Mesodermal cell (in vitro differentiated cells): ENCODE data around the gene TCF19.

Experiments used
- H3K27ac ChIP-seq: 2 replicates; pipeline ENCODE4 v1.7.0; 2013; ENCODE audit warnings: mild to moderate bottlenecking, low read depth, low read length, moderate library complexity; ENCODE audit not compliant: severe bottlenecking
- H3K36me3 ChIP-seq: 2 replicates; pipeline ENCODE4 v1.7.1; 2013; ENCODE audit warnings: mild to moderate bottlenecking, low read length, moderate library complexity; ENCODE audit not compliant: control insufficient read depth, insufficient read depth
- H3K4me1 ChIP-seq: one replicate; pipeline ENCODE4 v1.7.1; 2013; ENCODE audit warnings: mild to moderate bottlenecking, low read length; ENCODE audit not compliant: insufficient read depth, control insufficient read depth, poor library complexity, severe bottlenecking
- H3K4me3 ChIP-seq: 2 replicates; pipeline ENCODE4 v1.7.0; 2013; ENCODE audit warnings: low read length, control low read depth, mild to moderate bottlenecking; ENCODE audit not compliant: insufficient read depth, poor library complexity, severe bottlenecking; ENCODE audit errors: extremely low read depth
- H3K9me3 ChIP-seq: 2 replicates; pipeline ENCODE4 v1.7.1; 2013; ENCODE audit warnings: mild to moderate bottlenecking, low read length, moderate library complexity; ENCODE audit not compliant: control insufficient read depth
- WGBS, 2 experiments: methylation state at CpG; one replicate each; pipeline ENCODE4 v1.1.5; 2013; ENCODE audit warnings: missing lambda C conversion rate in 2 of 2; ENCODE audit not compliant: insufficient coverage in 2 of 2; 5-methylcytosine and 5-hydroxymethylcytosine counted together

The TCF19 gene

DNA sequence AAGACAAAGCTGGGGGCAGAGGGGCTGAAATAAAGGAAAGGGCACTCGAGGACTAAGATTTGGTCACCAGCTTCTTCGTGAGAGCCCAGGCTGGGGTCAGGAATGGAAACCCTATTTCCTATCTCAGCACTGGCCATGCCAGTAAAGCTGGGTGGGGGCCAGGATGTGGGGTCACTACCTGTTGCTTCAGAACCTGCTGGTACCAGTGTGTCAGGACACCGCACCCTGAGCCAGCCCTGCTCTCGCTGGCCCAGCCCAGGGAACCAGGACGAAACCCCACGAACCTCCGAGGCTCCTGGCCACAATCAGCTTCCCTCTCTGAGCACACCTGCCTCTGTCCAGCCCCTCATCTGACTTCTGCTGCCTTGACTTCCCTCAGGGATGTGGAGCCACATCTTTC, 40.2 kb upstream of the TCF19 start:
- H3K27ac ChIP-seq: no peak overlapping the region
- no peaks in the 10 kb centered on the region for H3K36me3 ChIP-seq
- no peaks in the 10 kb centered on the region for H3K9me3 ChIP-seq
- H3K4me3 ChIP-seq: no peak overlapping the region
- H3K4me1 ChIP-seq: peaks cover 24% of the 10 kb centered on the region
- 88 to 89% methylated on average over 6 to 7 of the region's 7 CpGs for WGBS, 2 experiments

DNA sequence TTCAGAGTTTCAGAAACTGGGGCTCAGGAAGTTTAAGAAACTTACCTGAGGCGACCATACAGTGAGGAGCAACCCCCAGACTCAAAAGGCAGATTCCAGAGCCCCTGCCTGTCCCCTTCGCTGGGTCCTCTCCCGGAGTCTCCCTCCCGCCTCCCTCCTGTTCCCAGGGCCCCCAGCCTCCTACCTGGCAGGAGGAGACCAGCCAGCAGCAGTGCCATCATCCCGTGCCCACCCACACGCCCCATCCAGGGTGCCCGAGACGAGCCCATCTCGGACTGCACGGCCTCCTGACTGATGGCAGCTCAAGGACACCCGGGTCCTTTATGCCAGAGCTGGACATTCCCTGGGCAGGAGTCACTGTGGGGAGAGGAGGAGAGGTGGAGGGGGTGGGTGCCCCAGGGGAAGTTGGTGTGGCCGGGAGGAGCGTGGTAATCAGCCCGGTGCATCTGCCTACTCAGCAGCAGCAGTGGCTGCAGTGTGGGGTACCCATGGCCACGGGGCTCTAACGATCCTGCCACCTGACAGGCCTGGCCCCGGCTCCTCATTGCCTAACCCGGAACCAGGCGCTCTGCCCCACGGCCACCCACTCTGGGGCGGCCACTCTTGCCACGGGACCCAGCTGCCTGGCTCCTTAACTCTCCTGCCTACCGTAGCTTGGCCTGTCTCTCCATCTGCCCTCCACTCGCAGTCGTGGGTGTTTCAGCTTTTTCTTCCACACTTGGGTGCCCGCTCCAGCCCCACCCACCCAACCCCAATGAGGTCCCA, 38.1 kb upstream of the TCF19 start, which contains the start of gene CDSN:
Gene CDSN, minus strand, starts transcription at position 296 of the 765 bp plus-strand sequence. Its CDS starts 27 bp downstream, at position 269.
- H3K4me1 ChIP-seq: peaks cover 4% of the 10 kb centered on the region
- WGBS, 2 experiments: 91% methylated on average over 20 to 22 of the region's 26 CpGs
- no peak within 1 kb of the TSS for H3K27ac ChIP-seq
- no peaks in the 10 kb centered on the region for H3K9me3 ChIP-seq
- no peak within 1 kb of the TSS for H3K4me3 ChIP-seq
- H3K36me3 ChIP-seq: no peaks in the 10 kb centered on the region

DNA sequence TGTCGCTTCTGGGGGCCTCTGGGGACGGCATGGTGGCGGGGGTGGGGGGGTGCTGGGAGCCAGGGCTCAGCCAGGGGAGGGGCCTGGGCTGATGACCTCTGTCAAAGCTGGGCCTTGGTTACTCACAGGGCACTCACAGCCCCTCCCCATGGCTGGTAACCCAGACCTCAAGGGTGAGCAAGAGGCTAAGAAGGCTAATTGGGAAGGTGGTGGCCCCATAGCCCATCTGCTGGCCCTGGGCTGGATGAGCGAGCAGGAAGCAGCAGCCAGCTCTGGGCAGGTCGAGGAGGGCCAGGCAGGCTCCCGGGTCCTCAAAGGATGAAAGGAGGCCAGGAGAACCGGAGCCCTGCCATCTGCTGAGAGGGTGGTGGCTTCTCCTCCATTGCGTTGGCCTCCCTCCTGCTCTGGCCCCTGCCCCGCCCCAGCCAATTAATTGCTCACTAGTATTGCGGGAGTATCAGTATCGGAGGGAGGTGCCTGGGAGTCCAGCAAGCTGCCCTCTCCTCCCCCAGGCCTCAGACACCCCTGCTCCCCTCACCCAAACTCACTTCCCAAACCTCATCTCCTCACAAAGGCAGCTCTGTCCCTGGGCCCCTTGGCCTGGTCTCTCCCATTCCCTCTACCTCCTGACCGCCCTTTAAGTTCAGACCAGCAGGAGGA, 37.1 kb upstream of the TCF19 start:
- Histone ChIP-seq H3K4me1 (no peaks in the 10 kb centered on the region), H3K4me3 (no peak overlapping the region), H3K36me3 (no peaks in the 10 kb centered on the region), H3K27ac (no peak overlapping the region), H3K9me3 (no peaks in the 10 kb centered on the region)
- WGBS, 2 experiments: 87 to 93% methylated on average over 6 to 8 of the region's 12 CpGs

DNA sequence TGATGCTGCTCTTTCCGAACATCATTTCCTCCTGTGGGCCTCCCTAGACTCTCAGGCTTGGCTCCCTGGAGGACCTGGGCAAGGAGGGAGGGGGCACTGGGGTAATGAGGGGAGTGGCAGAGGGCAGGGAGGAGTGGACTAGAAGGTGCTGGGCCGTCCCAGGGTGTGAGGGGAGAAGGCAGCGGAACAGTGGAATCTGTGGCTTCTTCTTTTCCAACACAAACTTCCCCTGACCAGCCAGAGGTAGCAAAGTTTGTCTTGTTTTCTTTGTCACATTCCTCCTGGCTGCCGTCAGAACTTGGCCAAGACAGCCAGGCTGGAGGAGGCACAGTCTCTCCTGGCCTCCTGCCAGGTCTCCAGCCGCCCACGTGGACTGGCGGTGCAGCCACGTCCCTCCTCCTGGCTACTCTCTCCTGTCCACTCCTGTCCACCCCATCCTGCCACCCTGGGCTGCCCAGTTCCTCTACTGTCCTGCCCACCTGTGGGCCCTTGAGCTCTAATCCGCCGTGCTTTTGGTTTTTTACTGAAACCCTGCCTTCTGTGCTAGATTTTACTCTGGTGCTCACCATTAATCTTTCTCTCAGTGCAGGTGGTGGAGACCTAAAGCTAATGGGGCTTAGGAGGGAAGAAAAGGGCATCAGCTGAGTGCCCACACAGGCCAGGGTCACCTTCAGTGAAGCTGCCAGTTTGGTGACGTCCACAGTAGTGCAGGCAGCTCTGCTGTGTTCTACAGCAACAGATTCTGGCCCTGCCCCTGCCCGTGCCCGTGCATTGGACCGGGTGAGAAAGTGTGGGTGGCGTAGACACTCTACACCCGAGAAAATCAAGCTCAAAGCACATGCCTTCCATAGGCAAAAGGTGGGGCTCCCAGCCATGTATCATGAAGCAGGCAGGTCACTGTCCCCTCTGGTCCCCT, 35.3 kb upstream of the TCF19 start:
- Histone ChIP-seq H3K4me3 (no peak overlapping the region), H3K36me3 (no peaks in the 10 kb centered on the region), H3K9me3 (no peaks in the 10 kb centered on the region), H3K27ac (no peak overlapping the region), H3K4me1 (peaks cover 4% of the 10 kb centered on the region)
- 87 to 92% methylated on average over 13 to 14 of the region's 16 CpGs for WGBS, 2 experiments

DNA sequence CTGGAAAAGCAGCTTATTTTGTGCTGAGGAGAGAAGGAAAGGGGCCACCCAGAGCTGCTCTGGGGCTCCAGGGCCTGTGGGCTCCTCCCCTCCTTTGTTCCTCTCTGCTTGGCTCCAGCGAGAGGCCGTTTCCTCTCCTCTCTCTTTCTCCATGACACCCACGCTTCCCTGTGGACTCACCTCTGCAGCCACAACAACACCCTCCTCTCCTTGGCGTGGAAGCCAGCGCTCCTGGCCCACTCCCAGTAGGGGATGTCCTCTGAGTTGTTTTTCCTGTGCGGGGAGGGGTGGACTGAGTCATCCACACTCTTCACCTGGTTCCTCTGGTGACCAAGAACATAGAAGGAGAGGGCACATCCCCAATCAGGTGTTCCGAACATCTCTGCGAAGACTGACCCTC, 33.2 kb upstream of the TCF19 start:
- Histone ChIP-seq H3K4me3 (no peak overlapping the region), H3K36me3 (no peaks in the 10 kb centered on the region), H3K27ac (no peak overlapping the region), H3K9me3 (no peaks in the 10 kb centered on the region), H3K4me1 (peaks cover 4% of the 10 kb centered on the region)
- WGBS, 2 experiments: 69 to 70% methylated on average over 4 to 7 of the region's 8 CpGs

DNA sequence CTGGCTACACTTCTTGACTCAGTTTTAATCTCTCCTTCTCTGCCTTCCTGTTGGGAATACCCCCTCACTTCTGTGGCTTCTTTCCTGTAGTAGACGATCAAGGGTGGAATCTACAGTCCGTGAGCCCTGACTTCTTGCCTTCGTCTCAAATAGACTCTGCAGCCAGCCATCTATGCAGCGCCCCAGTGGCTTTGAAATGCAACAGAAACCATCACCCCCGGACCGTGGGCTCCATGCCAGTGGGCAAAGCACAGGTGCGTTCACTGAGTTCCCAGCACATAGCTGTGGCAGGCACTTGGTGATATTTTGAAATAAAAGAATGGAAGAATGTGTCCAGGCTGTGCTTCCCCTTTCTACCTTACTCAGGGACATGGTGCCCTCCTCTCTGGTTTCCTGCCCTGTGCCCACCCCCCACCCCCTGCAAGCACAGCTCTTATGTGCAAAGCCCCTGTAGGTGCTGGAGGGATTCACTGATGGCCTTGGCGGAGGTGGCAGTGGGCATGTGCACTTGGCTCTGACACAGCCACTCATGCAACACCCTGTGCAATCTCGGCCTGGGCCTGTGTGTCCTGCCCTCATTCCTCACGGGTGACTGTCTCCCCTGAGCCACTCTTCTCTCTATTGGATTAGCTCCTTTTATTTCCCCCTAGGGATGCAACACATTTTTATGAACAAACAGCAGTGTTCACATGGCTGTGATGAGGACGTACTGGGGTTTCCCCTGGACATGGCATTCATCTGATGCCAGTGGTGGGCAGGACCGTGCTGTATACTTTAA, 32.6 kb upstream of the TCF19 start:
- Histone ChIP-seq H3K9me3 (no peaks in the 10 kb centered on the region), H3K36me3 (no peaks in the 10 kb centered on the region), H3K4me3 (no peak overlapping the region), H3K4me1 (peaks cover 4% of the 10 kb centered on the region), H3K27ac (no peak overlapping the region)
- 94% methylated on average over 12 of the region's 12 CpGs for WGBS, 2 experiments

DNA sequence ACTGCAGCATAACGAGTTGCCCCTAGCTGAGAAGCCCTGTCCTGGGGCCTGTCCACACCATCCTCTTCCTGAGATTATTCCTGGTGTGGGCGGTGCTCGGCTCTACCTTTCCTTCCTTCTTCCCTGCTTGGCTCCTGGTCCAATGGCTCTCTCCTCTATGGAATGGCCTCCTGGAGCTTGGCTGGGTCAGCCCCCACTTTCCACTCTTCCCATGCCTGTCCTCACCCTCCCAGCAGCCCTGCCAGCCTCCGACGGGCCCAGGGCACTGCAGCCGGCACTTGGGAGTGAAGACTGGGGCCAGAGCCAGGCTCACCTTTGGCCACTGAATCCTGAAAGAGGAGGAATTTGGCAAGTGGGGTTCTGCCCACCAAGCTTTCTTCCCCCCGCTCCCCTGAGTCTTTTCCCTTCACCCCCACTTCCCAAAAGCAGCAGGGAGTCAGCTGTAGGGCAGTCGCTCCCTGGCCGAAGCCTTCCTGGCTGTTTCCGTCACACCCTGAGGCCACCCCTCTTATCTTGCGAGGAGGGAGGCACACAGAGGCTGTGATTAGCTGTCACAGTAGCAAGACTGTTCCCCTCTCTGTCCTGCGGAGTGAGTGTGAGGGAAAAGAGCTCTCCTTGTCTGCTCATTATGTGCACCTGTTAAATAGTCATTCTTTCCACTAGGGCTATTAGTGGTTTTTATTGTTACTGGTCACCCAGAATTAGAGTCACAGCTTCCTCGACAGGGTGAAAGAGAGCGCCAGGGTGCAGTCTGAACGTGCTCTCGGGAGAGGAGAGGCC, 31.8 kb upstream of the TCF19 start:
- peaks cover 4% of the 10 kb centered on the region for H3K4me1 ChIP-seq
- H3K36me3 ChIP-seq: no peaks in the 10 kb centered on the region
- WGBS, 2 experiments: 77 to 86% methylated on average over 8 to 11 of the region's 16 CpGs
- H3K9me3 ChIP-seq: no peaks in the 10 kb centered on the region
- no peak overlapping the region for H3K4me3 ChIP-seq
- no peak overlapping the region for H3K27ac ChIP-seq

DNA sequence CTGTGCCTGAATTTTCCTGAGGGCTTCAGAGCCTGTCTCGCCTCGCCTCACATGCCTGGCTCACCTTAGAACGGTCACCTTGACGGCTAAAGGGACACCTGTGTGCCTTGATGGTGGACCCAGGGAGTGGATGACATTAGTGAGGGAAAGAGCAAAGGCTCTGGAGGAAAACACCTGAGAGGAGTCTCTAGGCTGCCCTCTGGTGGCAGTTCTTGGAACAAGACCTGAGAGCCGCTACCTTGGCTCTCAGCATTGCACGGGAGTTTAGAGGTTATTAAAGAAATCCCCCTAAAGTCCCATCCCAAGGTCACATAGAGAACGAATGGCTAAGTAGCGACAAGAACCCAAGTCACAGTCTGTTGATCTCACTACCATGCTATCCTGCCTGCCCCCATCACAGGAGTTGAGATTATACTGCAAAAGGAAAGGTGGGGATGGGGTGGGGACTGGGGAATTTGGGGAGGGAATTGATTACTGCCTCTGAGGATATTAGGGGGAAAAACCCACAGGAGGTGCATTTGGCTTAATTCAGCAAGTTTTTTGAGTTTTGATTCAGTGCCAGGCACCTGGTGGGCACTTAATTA, 30.2 kb upstream of the TCF19 start:
- no peak overlapping the region for H3K27ac ChIP-seq
- peaks cover 12% of the 10 kb centered on the region for H3K4me1 ChIP-seq
- WGBS, 2 experiments: 16 to 27% methylated on average over 5 to 6 of the region's 8 CpGs
- H3K9me3 ChIP-seq: no peaks in the 10 kb centered on the region
- H3K36me3 ChIP-seq: no peaks in the 10 kb centered on the region
- no peak overlapping the region for H3K4me3 ChIP-seq

DNA sequence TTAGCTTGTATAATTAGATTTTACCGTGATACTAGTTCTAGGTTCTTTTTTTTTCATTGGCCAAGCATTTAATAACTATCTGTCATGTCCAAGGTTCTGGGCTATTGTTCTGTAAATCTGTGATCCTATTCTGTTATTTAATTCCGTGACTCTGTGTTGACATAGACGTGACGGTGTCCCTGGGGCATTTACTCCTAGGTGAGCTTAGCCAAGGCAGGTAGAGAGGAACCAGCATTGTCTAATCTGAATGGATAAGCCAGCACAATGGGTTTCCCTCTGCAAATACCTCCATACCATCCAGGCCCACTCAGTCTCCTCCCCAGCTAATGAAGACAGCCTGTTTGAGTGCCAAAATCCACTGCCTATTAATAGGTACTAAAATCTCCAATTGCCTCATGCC, 29.3 kb upstream of the TCF19 start:
- H3K4me1 ChIP-seq: peaks cover 12% of the 10 kb centered on the region
- no peaks in the 10 kb centered on the region for H3K36me3 ChIP-seq
- no peak overlapping the region for H3K27ac ChIP-seq
- no peak overlapping the region for H3K4me3 ChIP-seq
- WGBS, 2 experiments: 78 to 87% methylated on average over 3 of the region's 4 CpGs
- H3K9me3 ChIP-seq: no peaks in the 10 kb centered on the region
